Measurements from ENCODE around the gene SSMEM1. TPM values are rescaled to one million over a fixed set of nuclear protein-coding genes. Genes with fewer than 3 reads are reported as not detected.
"Not testable (repeated sequence)": the region's sequence is repeated elsewhere in the genome, so short reads cannot be mapped to it uniquely, and the experiment has no call there.

The SSMEM1 gene
- total RNA-seq, 2 donors from 2014 or later = not detected

DNA sequence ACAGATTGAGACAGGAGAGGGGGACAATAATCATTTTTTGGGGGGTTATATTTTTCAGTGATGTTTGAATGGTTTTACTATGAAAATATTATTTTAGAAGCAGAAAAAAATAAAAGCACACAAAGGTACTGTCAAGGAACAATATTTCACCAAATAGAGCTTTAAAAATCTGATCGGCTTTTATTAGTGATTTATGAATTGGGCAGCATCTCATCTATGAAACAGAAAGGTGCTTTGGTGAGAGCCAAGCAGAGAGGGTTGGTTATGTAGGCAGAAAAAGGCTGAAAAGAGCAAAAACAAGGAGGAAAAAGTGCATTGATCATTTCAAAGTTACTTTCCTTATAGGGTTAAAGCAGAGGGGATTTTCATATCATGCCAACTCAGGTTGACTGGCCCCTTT is 32.6 kb downstream of the SSMEM1 start:
- H3K36me3 Mint-ChIP-seq (ENCODE audit: low read depth) = no peaks in the 10 kb centered on the region
- H3K4me3 Mint-ChIP-seq = no peak overlapping the region

DNA sequence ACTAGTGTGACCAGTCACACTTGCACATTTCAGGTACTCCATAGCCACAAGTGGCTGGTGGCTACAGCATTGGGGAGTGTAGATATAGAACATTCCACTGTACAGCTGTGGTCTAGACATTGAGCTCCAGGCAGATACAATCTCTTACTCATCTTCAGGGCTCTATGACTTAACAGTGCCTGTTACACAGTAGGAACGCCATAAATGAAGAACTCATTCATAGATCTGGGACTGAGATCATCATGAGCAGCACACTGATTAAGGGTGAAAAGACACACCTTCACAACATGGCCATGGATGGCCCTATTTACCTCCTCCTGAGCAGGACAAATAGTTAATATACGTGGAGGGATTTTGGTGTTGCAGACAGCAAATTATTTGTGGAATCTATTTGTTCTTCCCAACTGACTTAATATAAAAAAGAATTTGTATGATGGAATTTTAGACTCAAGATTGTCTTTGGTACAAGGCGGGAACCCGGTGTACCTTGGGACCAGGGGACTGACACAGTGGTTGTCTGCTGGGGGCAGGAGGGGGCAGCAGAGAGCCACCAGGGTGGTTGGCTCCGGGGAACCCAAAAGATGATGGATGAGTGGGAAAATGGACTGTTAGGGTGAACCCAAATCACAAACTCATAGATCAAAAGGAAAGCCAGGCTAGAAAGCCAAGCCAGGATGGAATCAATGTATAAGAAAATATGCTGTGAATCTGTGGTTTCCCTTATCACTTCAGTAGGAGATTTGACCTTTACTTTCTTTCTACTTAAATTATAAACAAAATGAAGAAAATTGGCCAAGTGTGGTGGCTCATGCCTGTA is 34.7 kb downstream of the SSMEM1 start:
- Histone ChIP-seq H3K9me3 (ENCODE audit: control insufficient read depth, low read length) (peaks cover 7% of the 10 kb centered on the region), H3K4me3 (ENCODE audit: low read length) (no peak overlapping the region), H3K4me1 (ENCODE audit: control insufficient read depth, insufficient read depth, low read length) (no peaks in the 10 kb centered on the region), H3K9ac (ENCODE audit: extremely low read depth, low read length, poor library complexity, severe bottlenecking) (no peak overlapping the region), H3K36me3 (ENCODE audit: control insufficient read depth, insufficient read depth, low read length) (no peaks in the 10 kb centered on the region), H3K27me3 (ENCODE audit: control insufficient read depth, insufficient read depth, low read length, poor library complexity, severe bottlenecking) (no peaks in the 10 kb centered on the region), H3K27ac (ENCODE audit: low read depth, low read length) (no peak overlapping the region)
- WGBS, 2 experiments (ENCODE audit: insufficient coverage in 1 of 2, insufficient read length in 1 of 2) = 38 to 50% methylated on average over 2 to 5 of the region's 5 CpGs
- TF ChIP-seq, protein P1, sequence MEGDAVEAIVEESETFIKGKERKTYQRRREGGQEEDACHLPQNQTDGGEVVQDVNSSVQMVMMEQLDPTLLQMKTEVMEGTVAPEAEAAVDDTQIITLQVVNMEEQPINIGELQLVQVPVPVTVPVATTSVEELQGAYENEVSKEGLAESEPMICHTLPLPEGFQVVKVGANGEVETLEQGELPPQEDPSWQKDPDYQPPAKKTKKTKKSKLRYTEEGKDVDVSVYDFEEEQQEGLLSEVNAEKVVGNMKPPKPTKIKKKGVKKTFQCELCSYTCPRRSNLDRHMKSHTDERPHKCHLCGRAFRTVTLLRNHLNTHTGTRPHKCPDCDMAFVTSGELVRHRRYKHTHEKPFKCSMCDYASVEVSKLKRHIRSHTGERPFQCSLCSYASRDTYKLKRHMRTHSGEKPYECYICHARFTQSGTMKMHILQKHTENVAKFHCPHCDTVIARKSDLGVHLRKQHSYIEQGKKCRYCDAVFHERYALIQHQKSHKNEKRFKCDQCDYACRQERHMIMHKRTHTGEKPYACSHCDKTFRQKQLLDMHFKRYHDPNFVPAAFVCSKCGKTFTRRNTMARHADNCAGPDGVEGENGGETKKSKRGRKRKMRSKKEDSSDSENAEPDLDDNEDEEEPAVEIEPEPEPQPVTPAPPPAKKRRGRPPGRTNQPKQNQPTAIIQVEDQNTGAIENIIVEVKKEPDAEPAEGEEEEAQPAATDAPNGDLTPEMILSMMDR (conservative IDR thresholded peaks at IDR 0.05) = peak; percentile 99
- no peaks in the 10 kb centered on the region for H3K4me1 Mint-ChIP-seq
- H3K4me3 Mint-ChIP-seq = no peak overlapping the region
- H3K9me3 Mint-ChIP-seq = peaks cover 11% of the 10 kb centered on the region
- no peaks in the 10 kb centered on the region for H3K36me3 Mint-ChIP-seq (ENCODE audit: low read depth)
- no peak overlapping the region for H3K27ac Mint-ChIP-seq
- H3K27me3 Mint-ChIP-seq (ENCODE audit: insufficient read depth) = no peaks in the 10 kb centered on the region
- DNase-seq = peak; percentile 90

More for the DNA sequence above, 32.6 kb downstream of the SSMEM1 start:
- Histone ChIP-seq H3K4me1 (ENCODE audit: control insufficient read depth, insufficient read depth, low read length) (no peaks in the 10 kb centered on the region), H3K36me3 (ENCODE audit: control insufficient read depth, insufficient read depth, low read length) (no peaks in the 10 kb centered on the region), H3K4me3 (ENCODE audit: low read length) (no peak overlapping the region), H3K27me3 (ENCODE audit: control insufficient read depth, insufficient read depth, low read length, poor library complexity, severe bottlenecking) (no peaks in the 10 kb centered on the region), H3K27ac (ENCODE audit: low read depth, low read length) (no peak overlapping the region), H3K9ac (ENCODE audit: extremely low read depth, low read length, poor library complexity, severe bottlenecking) (no peak overlapping the region), H3K9me3 (ENCODE audit: control insufficient read depth, low read length) (no peaks in the 10 kb centered on the region)
- Mint-ChIP-seq H3K27me3 (ENCODE audit: insufficient read depth) (no peaks in the 10 kb centered on the region), H3K9me3 (no peaks in the 10 kb centered on the region), H3K4me1 (no peaks in the 10 kb centered on the region), H3K27ac (no peak overlapping the region)
- no peak for DNase-seq
- WGBS, 2 experiments (ENCODE audit: insufficient coverage in 1 of 2, insufficient read length in 1 of 2) = 89 to 100% methylated on average over 1 of the region's 1 CpG
- TF ChIP-seq, protein P1 (conservative IDR thresholded peaks at IDR 0.05) = no peak

GRCh38 chr7:130243486-130243885 is 35.8 kb downstream of the SSMEM1 start:
- H3K9me3 ChIP-seq (ENCODE audit: control insufficient read depth, low read length); H3K4me3 ChIP-seq (ENCODE audit: low read length); H3K36me3 Mint-ChIP-seq (ENCODE audit: low read depth); H3K27me3 Mint-ChIP-seq (ENCODE audit: insufficient read depth); H3K4me1 ChIP-seq (ENCODE audit: control insufficient read depth, insufficient read depth, low read length); H3K27me3 ChIP-seq (ENCODE audit: control insufficient read depth, insufficient read depth, low read length, poor library complexity, severe bottlenecking); DNase-seq; H3K36me3 ChIP-seq (ENCODE audit: control insufficient read depth, insufficient read depth, low read length); H3K4me3 Mint-ChIP-seq; H3K27ac Mint-ChIP-seq; H3K4me1 Mint-ChIP-seq; H3K9ac ChIP-seq (ENCODE audit: extremely low read depth, low read length, poor library complexity, severe bottlenecking); H3K27ac ChIP-seq (ENCODE audit: low read depth, low read length): not testable (repeated sequence)
- peaks cover 14% of the 10 kb centered on the region for H3K9me3 Mint-ChIP-seq
- WGBS, 2 experiments (ENCODE audit: insufficient coverage in 1 of 2, insufficient read length in 1 of 2) = 88 to 100% methylated on average over 1 of the region's 1 CpG

DNA sequence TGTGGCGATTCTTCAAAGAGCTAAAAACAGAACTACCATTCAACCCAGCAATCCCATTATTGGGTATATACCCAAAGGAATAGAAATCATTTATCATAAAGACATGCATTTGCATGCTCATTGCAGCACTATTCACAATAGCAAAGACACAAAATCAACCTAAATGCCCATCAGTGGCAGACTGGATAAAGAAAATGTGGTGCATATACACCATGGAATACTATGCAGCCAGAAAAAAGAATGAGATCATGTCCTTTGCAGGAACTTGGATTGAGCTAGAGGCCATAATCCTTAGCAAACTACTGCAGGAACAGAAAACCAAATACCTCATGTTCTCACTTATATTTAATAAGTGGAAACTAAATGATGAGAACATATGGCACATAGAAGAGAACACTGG is 38.8 kb downstream of the SSMEM1 start:
- not testable (repeated sequence) for H3K4me1 Mint-ChIP-seq; H3K27me3 Mint-ChIP-seq (ENCODE audit: insufficient read depth)

DNA sequence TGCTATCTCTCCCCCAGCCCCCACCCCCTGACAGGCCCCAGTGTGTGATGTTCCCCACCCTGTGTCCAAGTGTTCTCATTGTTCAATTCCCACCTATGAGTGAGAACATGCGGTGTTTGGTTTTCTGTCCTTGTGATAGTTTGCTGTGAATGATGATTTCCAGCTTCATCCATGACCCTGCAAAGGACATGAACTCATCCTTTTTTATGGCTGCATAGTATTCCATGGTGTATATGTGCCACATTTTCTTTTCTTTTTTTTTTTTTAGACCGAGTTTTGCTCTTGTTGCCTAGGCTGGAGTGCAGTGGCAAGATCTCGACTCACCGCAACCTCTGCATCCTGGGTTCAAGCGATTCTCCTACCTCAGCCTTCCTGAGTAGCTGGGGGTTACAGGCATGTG is 41.2 kb downstream of the SSMEM1 start:
- not testable (repeated sequence) for H3K4me3 ChIP-seq (ENCODE audit: low read length); H3K27me3 Mint-ChIP-seq (ENCODE audit: insufficient read depth); H3K36me3 Mint-ChIP-seq (ENCODE audit: low read depth); H3K9me3 ChIP-seq (ENCODE audit: control insufficient read depth, low read length); H3K27me3 ChIP-seq (ENCODE audit: control insufficient read depth, insufficient read depth, low read length, poor library complexity, severe bottlenecking); H3K4me1 Mint-ChIP-seq; H3K9ac ChIP-seq (ENCODE audit: extremely low read depth, low read length, poor library complexity, severe bottlenecking); DNase-seq; H3K4me1 ChIP-seq (ENCODE audit: control insufficient read depth, insufficient read depth, low read length); H3K27ac ChIP-seq (ENCODE audit: low read depth, low read length); H3K27ac Mint-ChIP-seq; H3K36me3 ChIP-seq (ENCODE audit: control insufficient read depth, insufficient read depth, low read length); H3K4me3 Mint-ChIP-seq
- peaks cover 41% of the 10 kb centered on the region for H3K9me3 Mint-ChIP-seq
- 90 to 100% methylated on average over 5 of the region's 5 CpGs for WGBS, 2 experiments (ENCODE audit: insufficient coverage in 1 of 2, insufficient read length in 1 of 2)

More for the DNA sequence above, 38.8 kb downstream of the SSMEM1 start:
- H3K27ac Mint-ChIP-seq; H3K27me3 ChIP-seq (ENCODE audit: control insufficient read depth, insufficient read depth, low read length, poor library complexity, severe bottlenecking); H3K9me3 ChIP-seq (ENCODE audit: control insufficient read depth, low read length); H3K4me1 ChIP-seq (ENCODE audit: control insufficient read depth, insufficient read depth, low read length); DNase-seq; H3K36me3 Mint-ChIP-seq (ENCODE audit: low read depth); H3K9ac ChIP-seq (ENCODE audit: extremely low read depth, low read length, poor library complexity, severe bottlenecking); H3K4me3 ChIP-seq (ENCODE audit: low read length); H3K36me3 ChIP-seq (ENCODE audit: control insufficient read depth, insufficient read depth, low read length); H3K27ac ChIP-seq (ENCODE audit: low read depth, low read length); H3K4me3 Mint-ChIP-seq: not testable (repeated sequence)
- peaks cover 24% of the 10 kb centered on the region for H3K9me3 Mint-ChIP-seq
- 100% methylated on average over 1 of the region's 1 CpG; no CpG with 5 or more reads in 1 of the 2 experiments for WGBS, 2 experiments (ENCODE audit: insufficient coverage in 1 of 2, insufficient read length in 1 of 2)

Measured in endodermal cell (in vitro differentiated cells).